Fibroblast of lung (primary cell): ENCODE results near the gene ADGRV1. TPM values are rescaled to one million over a fixed set of nuclear protein-coding genes. Genes with fewer than 3 reads are reported as not detected.
"Not testable (repeated sequence)": the region's sequence is repeated elsewhere in the genome, so short reads cannot be mapped to it uniquely, and the experiment has no call there.

Experiments used
- DNase-seq, 2 donors: peaks; one replicate each; pipeline versions ENCODE4 v3.0.0 to v3.0.0-alpha.2; 2010; ENCODE audit warnings: low read depth in 2 of 2
- H2AFZ ChIP-seq: 2 replicates; pipeline ENCODE4 v1.5.1; 2012; ENCODE audit warnings: low read length, control low read depth, inconsistent platforms
- H3K27ac ChIP-seq: 2 replicates; pipeline ENCODE4 v1.5.1; 2011; ENCODE audit warnings: low read length, control low read depth; ENCODE audit not compliant: insufficient read depth
- H3K27me3 ChIP-seq: 2 replicates; pipeline ENCODE4 v1.5.1; 2011; ENCODE audit warnings: mild to moderate bottlenecking, low read length; ENCODE audit not compliant: control insufficient read depth, insufficient read depth
- H3K36me3 ChIP-seq: 2 replicates; pipeline ENCODE4 v1.5.1; 2011; ENCODE audit warnings: low read length; ENCODE audit not compliant: control insufficient read depth, insufficient read depth
- H3K4me1 ChIP-seq: 2 replicates; pipeline ENCODE4 v1.5.1; 2011; ENCODE audit warnings: low read length; ENCODE audit not compliant: control insufficient read depth, insufficient read depth; ENCODE audit errors: extremely low read depth
- H3K4me2 ChIP-seq: 2 replicates; pipeline ENCODE4 v1.5.1; 2011; ENCODE audit warnings: low read length, control low read depth; ENCODE audit not compliant: insufficient read depth; ENCODE audit errors: extremely low read depth
- H3K4me3 ChIP-seq, 4 experiments: fragments of 200-600 bp in 1 of 4; sonication (generic) in 1 of 4; replicated peaks in 1 of 4; 2 replicates each; pipeline ENCODE4 v1.5.1; 2011 to 2016; ENCODE audit warnings: low read length in 4 of 4, low read depth in 3 of 4, mild to moderate bottlenecking in 3 of 4, control low read depth in 2 of 4, inconsistent platforms in 1 of 4, mixed read lengths in 1 of 4; ENCODE audit not compliant: insufficient read depth in 1 of 4; ENCODE audit errors: control extremely low read depth in 1 of 4
- H3K79me2 ChIP-seq: 2 replicates; pipeline ENCODE4 v1.5.1; 2012; ENCODE audit warnings: mild to moderate bottlenecking, low read length, inconsistent platforms; ENCODE audit not compliant: control insufficient read depth, insufficient read depth
- H3K9ac ChIP-seq: 2 replicates; pipeline ENCODE4 v1.5.1; 2011; ENCODE audit warnings: mild to moderate bottlenecking, low read length, control low read depth; ENCODE audit not compliant: insufficient read depth
- H3K9me3 ChIP-seq: 2 replicates; pipeline ENCODE4 v1.5.1; 2012; ENCODE audit warnings: low read depth, low read length; ENCODE audit not compliant: control insufficient read depth, insufficient read depth
- H4K20me1 ChIP-seq: 2 replicates; pipeline ENCODE4 v1.5.1; 2011; ENCODE audit warnings: low read length; ENCODE audit not compliant: control insufficient read depth, insufficient read depth; ENCODE audit errors: extremely low read depth
- CTCF ChIP-seq, 2 donors: IDR thresholded peaks in 1 of 2; conservative IDR thresholded peaks in 1 of 2; 1 replicate in 1 of 2; 2 replicates in 1 of 2; pipeline ENCODE4 v1.5.1; 2011 to 2012; ENCODE audit warnings: low read length in 2 of 2, control low read depth in 1 of 2, inconsistent platforms in 1 of 2, low read depth in 1 of 2, mild to moderate bottlenecking in 1 of 2
- EZH2 ChIP-seq: IDR thresholded peaks from 2 replicates; pipeline ENCODE4 v1.5.1; 2012; ENCODE audit warnings: low read length, control low read depth, mild to moderate bottlenecking; ENCODE audit errors: missing control alignments
- polyA plus RNA-seq, 2 donors: library from polyadenylated mRNA; depleted of rRNA in 1 of 2; stranded (reverse) in 1 of 2; unstranded in 1 of 2; fragments of >200 nt; gene quantifications; 2 replicates each; pipeline ENCODE4 v1.2.1, GENCODE V29; 2011 to 2012; ENCODE audit warnings: missing spikeins in 1 of 2
- total RNA-seq: library from RNA; depleted of rRNA; stranded (reverse); fragments of >200 nt; gene quantifications from 2 replicates; pipeline ENCODE4 v1.2.1, GENCODE V29; 2014

Gene ADGRV1
- total and polyA plus RNA-seq, 2 donors (not counting 1 experiment from before 2014, with no cell fraction given) = 0.15 to 0.17 TPM

DNA sequence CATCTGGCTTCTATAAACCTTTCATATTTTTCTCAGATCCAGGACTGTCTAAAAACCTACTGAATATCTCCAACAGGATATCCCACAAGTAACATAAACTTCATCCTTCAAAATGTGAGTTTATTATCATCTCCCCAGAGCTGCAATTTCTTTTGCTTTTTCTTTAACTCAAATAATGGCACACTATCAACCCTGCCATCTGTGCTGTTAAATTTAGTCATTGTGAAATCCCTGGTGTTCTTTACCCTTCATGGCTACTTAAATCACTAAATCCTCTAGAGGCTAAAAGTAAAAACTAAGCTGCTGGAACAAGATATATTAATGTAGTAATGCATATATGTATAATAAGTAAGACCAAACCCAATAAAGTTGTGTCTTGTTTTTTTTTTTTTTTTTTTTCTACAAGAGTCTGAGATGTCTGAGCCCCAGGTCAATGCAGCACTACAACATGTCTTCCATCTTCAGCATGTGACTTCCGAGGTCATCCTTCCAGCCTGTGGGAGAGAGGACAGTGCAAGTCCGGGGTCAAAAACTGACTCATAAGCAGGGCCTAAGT lies 362.9 kb downstream of the ADGRV1 start:
- Histone ChIP-seq H4K20me1 (no peaks in the 10 kb centered on the region), H3K27ac (no peak overlapping the region), H3K27me3 (no peaks in the 10 kb centered on the region), H2AFZ (no peak overlapping the region), H3K79me2 (no peaks in the 10 kb centered on the region), H3K4me1 (no peaks in the 10 kb centered on the region), H3K9me3 (no peaks in the 10 kb centered on the region), H3K9ac (no peak overlapping the region), H3K36me3 (no peaks in the 10 kb centered on the region), H3K4me3 (no peak overlapping the region), H3K4me2 (no peak overlapping the region)
- no peak for TF ChIP-seq CTCF (conservative IDR thresholded peaks at IDR 0.05 in 1 of 2, IDR thresholded peaks at IDR 0.05 in 1 of 2; ENCODE audit: low read depth in 1 of 2, low read length in 2 of 2)
- no peak for TF ChIP-seq EZH2
- no peak for DNase-seq

DNA sequence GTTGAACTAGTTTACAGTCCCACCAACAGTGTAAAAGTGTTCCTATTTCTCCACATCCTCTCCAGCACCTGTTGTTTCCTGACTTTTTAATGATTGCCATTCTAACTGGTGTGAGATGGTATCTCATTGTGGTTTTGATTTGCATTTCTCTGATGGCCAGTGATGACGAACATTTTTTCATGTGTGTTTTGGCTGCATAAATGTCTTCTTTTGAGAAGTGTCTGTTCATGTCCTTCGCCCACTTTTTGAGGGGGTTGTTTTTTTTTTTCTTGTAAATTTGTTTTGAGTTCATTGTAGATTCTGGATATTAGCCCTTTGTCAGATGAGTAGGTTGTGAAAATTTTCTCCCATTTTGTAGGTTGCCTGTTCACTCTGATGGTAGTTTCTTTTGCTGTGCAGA lies 365.6 kb downstream of the ADGRV1 start:
- H3K79me2 ChIP-seq, H3K36me3 ChIP-seq, H3K9me3 ChIP-seq, H3K9ac ChIP-seq, H3K27ac ChIP-seq, DNase-seq, H3K4me1 ChIP-seq, H3K27me3 ChIP-seq, H3K4me2 ChIP-seq, H3K4me3 ChIP-seq, H2AFZ ChIP-seq, H4K20me1 ChIP-seq: not testable (repeated sequence)

- not testable (repeated sequence) for H2AFZ ChIP-seq, H3K27me3 ChIP-seq
These were observed 370.6 kb downstream of the ADGRV1 start for GRCh38 chr5:90929013-90929839.

GRCh38 chr5:90930062-90930461 lies 371.5 kb downstream of the ADGRV1 start:
- Histone ChIP-seq H3K4me2 (no peak overlapping the region), H3K4me3 (no peak overlapping the region), H3K27me3 (no peaks in the 10 kb centered on the region), H3K9me3 (no peaks in the 10 kb centered on the region), H3K9ac (no peak overlapping the region), H3K79me2 (no peaks in the 10 kb centered on the region), H2AFZ (no peak overlapping the region), H4K20me1 (no peaks in the 10 kb centered on the region), H3K4me1 (no peaks in the 10 kb centered on the region), H3K36me3 (no peaks in the 10 kb centered on the region), H3K27ac (no peak overlapping the region)
- DNase-seq = no peak
- TF ChIP-seq EZH2 = no peak
- TF ChIP-seq CTCF (conservative IDR thresholded peaks at IDR 0.05 in 1 of 2, IDR thresholded peaks at IDR 0.05 in 1 of 2; ENCODE audit: low read depth in 1 of 2, low read length in 2 of 2) = no peak

More at GRCh38 chr5:90929013-90929839, 370.6 kb downstream of the ADGRV1 start:
- not testable (repeated sequence) for DNase-seq, H3K4me1 ChIP-seq, H3K9ac ChIP-seq, H3K4me2 ChIP-seq, H3K36me3 ChIP-seq, H3K27ac ChIP-seq, H4K20me1 ChIP-seq, H3K79me2 ChIP-seq, H3K4me3 ChIP-seq, H3K9me3 ChIP-seq
